ENCODE results near the gene ZNF438.

GRCh38 chr10:30928742-30929141 lies 102.9 kb downstream of the ZNF438 start:
- TF ChIP-seq, protein P1, sequence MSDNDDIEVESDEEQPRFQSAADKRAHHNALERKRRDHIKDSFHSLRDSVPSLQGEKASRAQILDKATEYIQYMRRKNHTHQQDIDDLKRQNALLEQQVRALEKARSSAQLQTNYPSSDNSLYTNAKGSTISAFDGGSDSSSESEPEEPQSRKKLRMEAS (IDR thresholded peaks at IDR 0.05), result no peak
- TF ChIP-seq HDAC2 (IDR thresholded peaks at IDR 0.05; ENCODE audit: borderline replicate concordance in 1 of 2, low read depth in 2 of 2, low read length in 2 of 2) (no peak), CEBPB (IDR thresholded peaks at IDR 0.05; ENCODE audit: low read depth, low read length) (no peak), CTCF (IDR thresholded peaks at IDR 0.05; ENCODE audit: control extremely low read depth in 1 of 3, insufficient read depth in 1 of 3, low read depth in 1 of 3, low read length in 3 of 3) (no peak), RAD21 (IDR thresholded peaks at IDR 0.05 in 1 of 2, conservative IDR thresholded peaks at IDR 0.05 in 1 of 2; ENCODE audit: low read depth in 2 of 2, low read length in 2 of 2) (no peak), TAF1 (IDR thresholded peaks at IDR 0.05; ENCODE audit: low read depth, low read length) (no peak), SP2 (IDR thresholded peaks at IDR 0.05; ENCODE audit: low read length) (no peak), TBP (IDR thresholded peaks at IDR 0.05; ENCODE audit: low read depth, low read length) (no peak), CBX8 (IDR thresholded peaks at IDR 0.05; ENCODE audit: borderline replicate concordance, low read depth, low read length) (no peak)
